DND-41 (cell line): ENCODE results near the gene MPST.

Experiments used
- ATAC-seq: fragments of 200-7000 bp; cut with Tn5 transposase; 3 replicates; pipeline ENCODE4 v1.9.1; 2021; ENCODE audit warnings: low read depth; ENCODE audit not compliant: insufficient read depth
- DNase-seq: peaks from one replicate; pipeline ENCODE4 v3.0.0-alpha.2; 2020
- H2AFZ ChIP-seq: 2 replicates; pipeline ENCODE4 v1.6.0; 2012; ENCODE audit warnings: low read depth, low read length
- H3K27ac ChIP-seq: 2 replicates; pipeline ENCODE4 v1.5.1; 2012; ENCODE audit warnings: low read length, inconsistent platforms
- H3K27me3 ChIP-seq: fragments of 200-600 bp; sonication (generic); 2 replicates; pipeline ENCODE4 v1.6.0; 2012; ENCODE audit warnings: low read length, mild to moderate bottlenecking, inconsistent platforms; ENCODE audit not compliant: insufficient read depth, poor library complexity
- H3K36me3 ChIP-seq: 2 replicates; pipeline ENCODE4 v1.5.1; 2012; ENCODE audit warnings: low read length, inconsistent platforms; ENCODE audit not compliant: insufficient read depth
- H3K4me1 ChIP-seq: 2 replicates; pipeline ENCODE4 v1.5.1; 2012; ENCODE audit warnings: mild to moderate bottlenecking, low read length; ENCODE audit not compliant: insufficient read depth
- H3K4me2 ChIP-seq: 2 replicates; pipeline ENCODE4 v1.6.0; 2012; ENCODE audit warnings: mild to moderate bottlenecking, moderate library complexity, low read length, inconsistent platforms; ENCODE audit not compliant: insufficient read depth
- H3K4me3 ChIP-seq, 2 experiments: fragments of 200-600 bp in 1 of 2; shearing (Covaris generic) in 1 of 2; 2 replicates each; pipeline ENCODE4 v1.5.1; 2012 to 2016; ENCODE audit warnings: inconsistent platforms in 2 of 2, low read length in 2 of 2, mild to moderate bottlenecking in 2 of 2, low read depth in 1 of 2, moderate library complexity in 1 of 2
- H3K79me2 ChIP-seq: 2 replicates; pipeline ENCODE4 v1.6.0; 2012; ENCODE audit warnings: low read length, inconsistent platforms; ENCODE audit not compliant: insufficient read depth
- H3K9ac ChIP-seq: 2 replicates; pipeline ENCODE4 v1.6.0; 2012; ENCODE audit warnings: low read depth, mild to moderate bottlenecking, inconsistent platforms, low read length, moderate library complexity
- H3K9me3 ChIP-seq: 2 replicates; pipeline ENCODE4 v1.5.1; 2012; ENCODE audit warnings: low read length, moderate library complexity, mild to moderate bottlenecking, inconsistent platforms; ENCODE audit not compliant: insufficient read depth, severe bottlenecking
- H4K20me1 ChIP-seq: 2 replicates; pipeline ENCODE4 v1.6.0; 2012; ENCODE audit warnings: low read length; ENCODE audit not compliant: insufficient read depth
- CTCF ChIP-seq: IDR thresholded peaks from 2 replicates; pipeline ENCODE4 v1.5.1; 2012; ENCODE audit warnings: borderline replicate concordance, low read length, moderate library complexity, mild to moderate bottlenecking; ENCODE audit not compliant: poor library complexity, severe bottlenecking; ENCODE audit errors: extremely low read depth
- EZH2 ChIP-seq: IDR thresholded peaks from 3 replicates; pipeline ENCODE4 v1.6.1; 2012; ENCODE audit warnings: borderline replicate concordance, low read depth, mild to moderate bottlenecking, moderate library complexity, low read length, inconsistent platforms; ENCODE audit not compliant: severe bottlenecking

The MPST gene

GRCh38 chr22:37023743-37024338 lies 4.3 kb downstream of the MPST start:
- H2AFZ ChIP-seq, result no peak overlapping the region
- H3K4me1 ChIP-seq, result no peaks in the 10 kb centered on the region
- H3K4me2 ChIP-seq, result no peak overlapping the region
- peaks cover 15% of the 10 kb centered on the region for H3K27me3 ChIP-seq
- DNase-seq (no peak), ATAC-seq (no peak)
- no peak overlapping the region for H3K9ac ChIP-seq
- H3K79me2 ChIP-seq, result no peaks in the 10 kb centered on the region
- no peaks in the 10 kb centered on the region for H3K9me3 ChIP-seq
- no peaks in the 10 kb centered on the region; the same call in 1 of the 2 replicates for H4K20me1 ChIP-seq
- TF ChIP-seq EZH2, result no peak
- TF ChIP-seq CTCF, result no peak
- no peak overlapping the region for H3K4me3 ChIP-seq
- H3K36me3 ChIP-seq, result no peaks in the 10 kb centered on the region
- H3K27ac ChIP-seq, result no peak overlapping the region

GRCh38 chr22:37024339-37025157 lies 5.0 kb downstream of the MPST start:
- Histone ChIP-seq H3K36me3 (no peaks in the 10 kb centered on the region), H3K9me3 (no peaks in the 10 kb centered on the region), H4K20me1 (no peaks in the 10 kb centered on the region; the same call in 1 of the 2 replicates), H3K27me3 (peaks cover 15% of the 10 kb centered on the region), H3K4me3 (no peak overlapping the region), H3K4me1 (no peaks in the 10 kb centered on the region), H3K4me2 (no peak overlapping the region), H3K27ac (no peak overlapping the region), H3K79me2 (no peaks in the 10 kb centered on the region), H3K9ac (no peak overlapping the region), H2AFZ (no peak overlapping the region)
- ATAC-seq, result no peak
- TF ChIP-seq EZH2 (no peak), CTCF (no peak)
- DNase-seq, result no peak

- Histone ChIP-seq H3K9me3 (no peaks in the 10 kb centered on the region), H3K4me1 (no peaks in the 10 kb centered on the region), H3K9ac (no peak overlapping the region), H3K36me3 (no peaks in the 10 kb centered on the region), H3K27me3 (peaks cover 7% of the 10 kb centered on the region), H3K27ac (no peak overlapping the region), H3K4me2 (no peak overlapping the region), H4K20me1 (no peaks in the 10 kb centered on the region; the same call in 1 of the 2 replicates), H3K4me3 (no peak overlapping the region), H3K79me2 (no peaks in the 10 kb centered on the region), H2AFZ (no peak overlapping the region)
- TF ChIP-seq EZH2 (no peak), CTCF (no peak)
- DNase-seq (no peak), ATAC-seq (no peak)
These were observed 6.0 kb downstream of the MPST start for GRCh38 chr22:37025500-37026070.
